Measurements from ENCODE around the gene MVD. TPM values are rescaled to one million over a fixed set of nuclear protein-coding genes. Genes with fewer than 3 reads are reported as not detected.

MVD gene
- total and polyA plus RNA-seq, 2 of the 13 experiments (the other 11 are each of a cell fraction or from before 2014, with no cell fraction given): 28.1 to 187 TPM

- TF ChIP-seq CCDC6 (CRISPR knock-in tag; IDR thresholded peaks at IDR 0.05) (0 out of 2 replicates have a peak, but pooled peaks have one; percentile 53), XRCC5 (optimal IDR thresholded peaks at IDR 0.05; ENCODE audit: low read length) (peak; percentile 78), PAF1 (CRISPR knock-in tag; IDR thresholded peaks at IDR 0.05) (0 out of 2 replicates have a peak, but pooled peaks have one; percentile 28), RNF2 (conservative IDR thresholded peaks at IDR 0.05; ENCODE audit: low read depth) (no peak), KDM4B (CRISPR knock-in tag; IDR thresholded peaks at IDR 0.05) (peak; percentile 88), ZNF562 (CRISPR knock-in tag; IDR thresholded peaks at IDR 0.05; ENCODE audit: borderline replicate concordance) (no peak), ELK4 (CRISPR knock-in tag; IDR thresholded peaks at IDR 0.05; ENCODE audit: borderline replicate concordance) (no peak), ZMYM2 (CRISPR knock-in tag; IDR thresholded peaks at IDR 0.05) (0 out of 2 replicates have a peak, but pooled peaks have one; percentile 6), ZNF225 (CRISPR knock-in tag; IDR thresholded peaks at IDR 0.05) (0 out of 2 replicates have a peak, but pooled peaks have one; percentile 45), POLR2G (IDR thresholded peaks at IDR 0.05; ENCODE audit: low read depth, low read length) (no peak), ZNF724P (CRISPR knock-in tag; IDR thresholded peaks at IDR 0.05; ENCODE audit: borderline replicate concordance) (0 out of 2 replicates have a peak, but pooled peaks have one; percentile 67), TBX2 (CRISPR knock-in tag; IDR thresholded peaks at IDR 0.05; ENCODE audit: borderline replicate concordance) (no peak), ZKSCAN8 (CRISPR knock-in tag; IDR thresholded peaks at IDR 0.05; ENCODE audit: borderline replicate concordance) (no peak), ZFP1 (CRISPR knock-in tag; IDR thresholded peaks at IDR 0.05) (no peak), ZNF451 (CRISPR knock-in tag; IDR thresholded peaks at IDR 0.05) (0 out of 2 replicates have a peak, but pooled peaks have one; percentile 20), KLF15 (CRISPR knock-in tag; IDR thresholded peaks at IDR 0.05; ENCODE audit: borderline replicate concordance) (no peak), ZNF781 (CRISPR knock-in tag; IDR thresholded peaks at IDR 0.05; ENCODE audit: borderline replicate concordance, not compliant biosample characterization) (no peak), ZNF263 (CRISPR knock-in tag; IDR thresholded peaks at IDR 0.05) (0 out of 2 replicates have a peak, but pooled peaks have one; percentile 29), TCF12 (IDR thresholded peaks at IDR 0.05) (no peak), TCF12 (CRISPR knock-in tag; IDR thresholded peaks at IDR 0.05) (no peak), ZC3H13 (CRISPR knock-in tag; IDR thresholded peaks at IDR 0.05) (peak; percentile 80), HOXA5 (CRISPR knock-in tag; IDR thresholded peaks at IDR 0.05) (no peak), CBX2 (IDR thresholded peaks at IDR 0.05; ENCODE audit: low read depth, low read length) (no peak), CBX2 (CRISPR knock-in tag; IDR thresholded peaks at IDR 0.05; ENCODE audit: low read depth) (no peak), ZNF354B (CRISPR knock-in tag; IDR thresholded peaks at IDR 0.05) (no peak), ZNF629 (CRISPR knock-in tag; conservative IDR thresholded peaks at IDR 0.05) (no peak), ZNF251 (CRISPR knock-in tag; IDR thresholded peaks at IDR 0.05) (no peak), PCBP2 (optimal IDR thresholded peaks at IDR 0.05; ENCODE audit: low read depth, low read length, poor library complexity, severe bottlenecking) (no peak), CSRNP2 (CRISPR knock-in tag; conservative IDR thresholded peaks at IDR 0.05; ENCODE audit: low read depth) (no peak)
Observed at GRCh38 chr16:88681084-88681680, 18.3 kb upstream of the MVD start (continued).

Data from HepG2 (cell line).